CD8-positive, alpha-beta memory T cell (primary cell): ENCODE measurements around the gene ZNF296. TPM values are rescaled to one million over a fixed set of nuclear protein-coding genes. Genes with fewer than 3 reads are reported as not detected.

Experiments
- CTCF ChIA-PET: fragments of 350-600 bp; sonication (Branson Sonifier 250); formaldehyde crosslinking; loops from one replicate; lab custom pipeline; 2021; ENCODE audit warnings: antibody characterized with exemption; lab: Charles Lee
- POLR2A ChIA-PET: fragments of 350-600 bp; sonication (Branson Sonifier 250); formaldehyde crosslinking; loops from one replicate; lab custom pipeline; 2021; ENCODE audit warnings: antibody characterized with exemption; lab: Charles Lee
- DNase-seq, 5 donors: peaks; one replicate each; pipeline versions ENCODE4 v3.0.0 to v3.0.0-alpha.2; 2020 to 2022; ENCODE audit warnings: mixed read lengths in 1 of 5
- H3K27ac ChIP-seq: one replicate; pipeline ENCODE4 v1.7.0; 2013; ENCODE audit warnings: low read depth, mild to moderate bottlenecking, low read length, moderate library complexity
- H3K27me3 ChIP-seq: 2 replicates; pipeline ENCODE4 v1.7.0; 2013; ENCODE audit warnings: low read length, mild to moderate bottlenecking; ENCODE audit not compliant: insufficient read depth, poor library complexity, severe bottlenecking
- H3K36me3 ChIP-seq: 2 replicates; pipeline ENCODE4 v1.7.0; 2013; ENCODE audit warnings: mild to moderate bottlenecking, low read length, moderate library complexity; ENCODE audit not compliant: insufficient read depth
- H3K4me1 ChIP-seq: 2 replicates; pipeline ENCODE4 v1.7.0; 2013; ENCODE audit warnings: mild to moderate bottlenecking, low read length, moderate library complexity; ENCODE audit not compliant: insufficient read depth
- H3K4me3 ChIP-seq: 2 replicates; pipeline ENCODE4 v1.7.0; 2013; ENCODE audit warnings: mild to moderate bottlenecking, low read length
- H3K9me3 ChIP-seq: 2 replicates; pipeline ENCODE4 v1.7.0; 2013; ENCODE audit warnings: mild to moderate bottlenecking, low read length
- H3K27ac Mint-ChIP-seq, 8 donors: one replicate each; pipeline ENCODE4 v1.8.0; 2020 to 2021; ENCODE audit warnings: mixed read lengths in 8 of 8, mild to moderate bottlenecking in 6 of 8, inconsistent platforms in 3 of 8, moderate library complexity in 3 of 8
- H3K27me3 Mint-ChIP-seq, 2 donors: one replicate each; pipeline ENCODE4 v1.8.0; 2020 to 2021; ENCODE audit warnings: mixed read lengths in 2 of 2, mild to moderate bottlenecking in 1 of 2, moderate library complexity in 1 of 2
- H3K36me3 Mint-ChIP-seq, 3 donors: one replicate each; pipeline ENCODE4 v1.8.0; 2020 to 2021; ENCODE audit warnings: mixed read lengths in 3 of 3, inconsistent platforms in 1 of 3, mild to moderate bottlenecking in 1 of 3
- H3K4me1 Mint-ChIP-seq, 3 donors: one replicate each; pipeline ENCODE4 v1.8.0; 2020 to 2021; ENCODE audit warnings: mixed read lengths in 3 of 3, inconsistent platforms in 1 of 3, mild to moderate bottlenecking in 1 of 3
- H3K4me3 Mint-ChIP-seq, 7 donors: one replicate each; pipeline ENCODE4 v1.8.0; 2020 to 2021; ENCODE audit warnings: mixed read lengths in 7 of 7, mild to moderate bottlenecking in 6 of 7, moderate library complexity in 4 of 7, inconsistent platforms in 2 of 7
- H3K9me3 Mint-ChIP-seq, 5 donors: one replicate each; pipeline ENCODE4 v1.8.0; 2020 to 2022; ENCODE audit warnings: mixed read lengths in 5 of 5, mild to moderate bottlenecking in 3 of 5, moderate library complexity in 2 of 5, inconsistent platforms in 1 of 5
- polyA plus RNA-seq: library from polyadenylated mRNA; unstranded; fragments of 300-500 nt; fragmentation: Illumina TruSeq; gene quantifications from one replicate; pipeline ENCODE4 v1.2.3, GENCODE V29; 2021
- total RNA-seq, 2 experiments: library from RNA; stranded (reverse); gene quantifications; one replicate each; pipeline ENCODE4 v1.2.3, GENCODE V29; 2021

ZNF296 gene
- total RNA-seq (1 to 10 TPM; 7.9 to 8.5 TPM), polyA plus RNA-seq (6.7 TPM)

- peak within 1 kb of the TSS; percentile 57 for H3K4me3 ChIP-seq
- H3K4me1 ChIP-seq, result peaks cover 42% of the 10 kb centered on the region
- H3K27me3 ChIP-seq, result no peaks in the 10 kb centered on the region
- POLR2A ChIA-PET, result no interaction called here
- Mint-ChIP-seq H3K27ac (peak within 1 kb of the TSS; percentile 82 to 97 (median 90)), H3K9me3 (no peaks in the 10 kb centered on the region), H3K4me1 (peaks cover 39 to 60% (median 45%) of the 10 kb centered on the region in 3 donors), H3K4me3 (peak within 1 kb of the TSS; percentile 78 to 97 (median 84)), H3K36me3 (peaks cover 0 to 19% (median 1%) of the 10 kb centered on the region in 3 donors), H3K27me3 (no peaks in the 10 kb centered on the region)
- peak; percentile 70 to 85 (median 75) for DNase-seq
- H3K27ac ChIP-seq, result peak within 1 kb of the TSS; percentile 53
- H3K36me3 ChIP-seq, result no peaks in the 10 kb centered on the region
- CTCF ChIA-PET, result interaction anchor here (1.6 to 2.5 kb wide), 2 partner anchors 16 to 17 kb away, joined by 7 to 8 read pairs; partner anchors contain the start of gene PPP1R37
- no peaks in the 10 kb centered on the region for H3K9me3 ChIP-seq
Observed at GRCh38 chr19:45076029-45076850, at the start of gene ZNF296. Gene ZNF296, minus strand, starts transcription at chr19:45076478. Its CDS starts 105 bp downstream, at chr19:45076373.

- H3K36me3 Mint-ChIP-seq, result peaks cover 0 to 3% (median 0%) of the 10 kb centered on the region in 3 donors
- Histone ChIP-seq H3K27me3 (no peaks in the 10 kb centered on the region), H3K9me3 (no peaks in the 10 kb centered on the region), H3K36me3 (no peaks in the 10 kb centered on the region), H3K27ac (no peak overlapping the region), H3K4me1 (peaks cover 5% of the 10 kb centered on the region), H3K4me3 (no peak overlapping the region)
- H3K27ac Mint-ChIP-seq, result peak overlapping the region in 1 of 8 donors; percentile 54
- ChIA-PET POLR2A (interaction anchor here (0.6 kb wide), 1 partner anchor 173 kb away, joined by 3 read pairs; no protein-coding TSS in a partner anchor), CTCF (interaction anchor here (0.8 to 2.7 kb wide), 9 partner anchors 12 to 109 kb away, joined by 3 to 8 read pairs (median 6); partner anchors contain the start of genes BLOC1S3, CLASRP and TRAPPC6A)
- H3K9me3 Mint-ChIP-seq, result no peaks in the 10 kb centered on the region
- H3K4me3 Mint-ChIP-seq, result no peak overlapping the region
- peaks cover 25 to 46% (median 34%) of the 10 kb centered on the region in 3 donors for H3K4me1 Mint-ChIP-seq
- H3K27me3 Mint-ChIP-seq, result no peaks in the 10 kb centered on the region
- no peak for DNase-seq
Observed at GRCh38 chr19:45125360-45125759, 49.1 kb upstream of the ZNF296 start.

- H3K27me3 ChIP-seq, result no peaks in the 10 kb centered on the region
- Mint-ChIP-seq H3K4me3 (no peak overlapping the region), H3K9me3 (no peaks in the 10 kb centered on the region), H3K27ac (peak overlapping the region in 3 of 8 donors; percentile 1 to 60 (median 51)), H3K27me3 (no peaks in the 10 kb centered on the region), H3K36me3 (peaks cover 0 to 5% (median 0%) of the 10 kb centered on the region in 3 donors), H3K4me1 (peaks cover 30 to 55% (median 42%) of the 10 kb centered on the region in 3 donors)
- H3K9me3 ChIP-seq, result no peaks in the 10 kb centered on the region
- no peak overlapping the region for H3K27ac ChIP-seq
- no peak for DNase-seq
- no peak overlapping the region for H3K4me3 ChIP-seq
- POLR2A ChIA-PET, result no interaction called here
- H3K4me1 ChIP-seq, result peaks cover 5% of the 10 kb centered on the region
- H3K36me3 ChIP-seq, result no peaks in the 10 kb centered on the region
- CTCF ChIA-PET, result interaction anchor here (1.0 to 2.7 kb wide), 4 partner anchors 11 to 107 kb away, joined by 3 to 7 read pairs (median 6); no protein-coding TSS in a partner anchor
Observed at GRCh38 chr19:45124021-45124420, 47.7 kb upstream of the ZNF296 start.

GRCh38 chr19:45123440-45123850 is 47.2 kb upstream of the ZNF296 start:
- peak overlapping the region in 2 of 8 donors; percentile 1 to 12 for H3K27ac Mint-ChIP-seq
- Histone ChIP-seq H3K27ac (no peak overlapping the region), H3K36me3 (no peaks in the 10 kb centered on the region), H3K9me3 (no peaks in the 10 kb centered on the region), H3K4me1 (peaks cover 8% of the 10 kb centered on the region), H3K4me3 (no peak overlapping the region), H3K27me3 (no peaks in the 10 kb centered on the region)
- H3K36me3 Mint-ChIP-seq, result peaks cover 0 to 5% (median 0%) of the 10 kb centered on the region in 3 donors
- H3K27me3 Mint-ChIP-seq, result no peaks in the 10 kb centered on the region
- ChIA-PET CTCF (interaction anchor here (1.0 to 2.7 kb wide), 2 partner anchors 20 to 107 kb away, joined by 3 to 7 read pairs; no protein-coding TSS in a partner anchor), POLR2A (no interaction called here)
- DNase-seq, result no peak
- no peak overlapping the region for H3K4me3 Mint-ChIP-seq
- no peaks in the 10 kb centered on the region for H3K9me3 Mint-ChIP-seq
- H3K4me1 Mint-ChIP-seq, result peaks cover 34 to 61% (median 42%) of the 10 kb centered on the region in 3 donors

GRCh38 chr19:45122832-45123231 is 46.6 kb upstream of the ZNF296 start:
- Mint-ChIP-seq H3K4me3 (no peak overlapping the region), H3K9me3 (no peaks in the 10 kb centered on the region), H3K27ac (peak overlapping the region in 2 of 8 donors; percentile 32 to 85), H3K27me3 (no peaks in the 10 kb centered on the region), H3K36me3 (peaks cover 0 to 3% (median 0%) of the 10 kb centered on the region in 3 donors), H3K4me1 (peaks cover 39 to 67% (median 46%) of the 10 kb centered on the region in 3 donors)
- Histone ChIP-seq H3K27ac (no peak overlapping the region), H3K4me1 (peaks cover 14% of the 10 kb centered on the region), H3K4me3 (no peak overlapping the region), H3K9me3 (no peaks in the 10 kb centered on the region), H3K27me3 (no peaks in the 10 kb centered on the region), H3K36me3 (no peaks in the 10 kb centered on the region)
- CTCF ChIA-PET, result no interaction called here
- POLR2A ChIA-PET, result no interaction called here
- no peak for DNase-seq

- peaks cover 0 to 3% (median 0%) of the 10 kb centered on the region in 3 donors for H3K36me3 Mint-ChIP-seq
- Histone ChIP-seq H3K4me3 (no peak overlapping the region), H3K27ac (no peak overlapping the region), H3K4me1 (peaks cover 24% of the 10 kb centered on the region), H3K9me3 (no peaks in the 10 kb centered on the region), H3K27me3 (no peaks in the 10 kb centered on the region), H3K36me3 (no peaks in the 10 kb centered on the region)
- H3K27me3 Mint-ChIP-seq, result no peaks in the 10 kb centered on the region
- DNase-seq, result no peak
- H3K4me1 Mint-ChIP-seq, result peaks cover 45 to 76% (median 52%) of the 10 kb centered on the region in 3 donors
- POLR2A ChIA-PET, result no interaction called here
- H3K9me3 Mint-ChIP-seq, result no peaks in the 10 kb centered on the region
- H3K27ac Mint-ChIP-seq, result peak overlapping the region in 6 of 8 donors; percentile 21 to 89 (median 70)
- peak overlapping the region in 3 of 7 donors; percentile 18 to 51 (median 24) for H3K4me3 Mint-ChIP-seq
- CTCF ChIA-PET, result no interaction called here
Observed at GRCh38 chr19:45121827-45122345, 45.6 kb upstream of the ZNF296 start.

- H3K4me3 Mint-ChIP-seq, result peak overlapping the region in 2 of 7 donors; percentile 20 to 46
- CTCF ChIA-PET, result no interaction called here
- no peaks in the 10 kb centered on the region for H3K9me3 Mint-ChIP-seq
- no peaks in the 10 kb centered on the region for H3K9me3 ChIP-seq
- no peak overlapping the region for H3K27ac ChIP-seq
- peaks cover 51 to 80% (median 60%) of the 10 kb centered on the region in 3 donors for H3K4me1 Mint-ChIP-seq
- POLR2A ChIA-PET, result no interaction called here
- no peaks in the 10 kb centered on the region for H3K27me3 Mint-ChIP-seq
- no peaks in the 10 kb centered on the region for H3K36me3 ChIP-seq
- H3K4me1 ChIP-seq, result peaks cover 29% of the 10 kb centered on the region
- H3K27ac Mint-ChIP-seq, result peak overlapping the region in 3 of 8 donors; percentile 23 to 73 (median 38)
- no peaks in the 10 kb centered on the region for H3K27me3 ChIP-seq
- no peak overlapping the region for H3K4me3 ChIP-seq
- peaks cover 0 to 3% (median 0%) of the 10 kb centered on the region in 3 donors for H3K36me3 Mint-ChIP-seq
- no peak for DNase-seq
Observed at GRCh38 chr19:45119582-45119981, 43.3 kb upstream of the ZNF296 start.
